ENCODE results near the gene USP47. TPM values are rescaled to one million over a fixed set of nuclear protein-coding genes. Genes with fewer than 3 reads are reported as not detected.

USP47 gene
- total and polyA plus RNA-seq, 2 experiments from 2014 or later, result 35.9 to 58.8 TPM

GRCh38 chr11:11985016-11985715 lies 143.4 kb downstream of the USP47 start:
- no peaks in the 10 kb centered on the region for H3K9me3 ChIP-seq (ENCODE audit: low read depth)
- H2AFZ ChIP-seq, result peak overlapping the region; percentile 25; the same call in 1 of the 2 replicates
- in situ Hi-C loops (cut with MboI), result no loop called here
- TF ChIP-seq EZH2phosphoT487 (IDR thresholded peaks at IDR 0.05; ENCODE audit: insufficient read depth, low read depth) (no peak), EZH2 (IDR thresholded peaks at IDR 0.05; ENCODE audit: insufficient read depth, poor library complexity, severe bottlenecking) (no peak)
- no peaks in the 10 kb centered on the region for H3K36me3 ChIP-seq (ENCODE audit: low read depth)
- no peaks in the 10 kb centered on the region for H3K27me3 ChIP-seq (replicated peaks; ENCODE audit: insufficient read depth)
- H3K9ac ChIP-seq, result peak overlapping the region; percentile 61
- peaks cover 70% of the 10 kb centered on the region for H3F3A ChIP-seq (ENCODE audit: insufficient read depth)
- H3K79me2 ChIP-seq (ENCODE audit: insufficient read depth), result no peaks in the 10 kb centered on the region
- DNase-seq, result peak; percentile 83
- H3K4me1 ChIP-seq (ENCODE audit: insufficient read depth), result peaks cover 81% of the 10 kb centered on the region
- H3K4me2 ChIP-seq (ENCODE audit: unreplicated experiment), result no peak overlapping the region
- H3K4me3 ChIP-seq, result no peak overlapping the region
- H3K27ac ChIP-seq, result peak overlapping the region; percentile 96
- no peaks in the 10 kb centered on the region for H3K9me2 ChIP-seq (ENCODE audit: insufficient read depth)
- 79 to 84% methylated on average over 8 of the region's 8 CpGs for WGBS, 2 experiments (ENCODE audit: low coverage in 1 of 2, low lambda C conversion rate in 2 of 2, missing lambda C conversion rate in 2 of 2)
- no peaks in the 10 kb centered on the region for H4K20me1 ChIP-seq (ENCODE audit: insufficient read depth)

GRCh38 chr11:11985954-11986949 lies 144.5 kb downstream of the USP47 start:
- Histone ChIP-seq H3K4me1 (ENCODE audit: insufficient read depth) (peaks cover 78% of the 10 kb centered on the region), H3K9me2 (ENCODE audit: insufficient read depth) (no peaks in the 10 kb centered on the region), H3K9ac (peak overlapping the region; percentile 33; the same call in 1 of the 2 replicates), H3K27ac (peak overlapping the region; percentile 96), H3K27me3 (replicated peaks; ENCODE audit: insufficient read depth) (no peaks in the 10 kb centered on the region), H3K79me2 (ENCODE audit: insufficient read depth) (no peaks in the 10 kb centered on the region), H4K20me1 (ENCODE audit: insufficient read depth) (no peaks in the 10 kb centered on the region), H3K4me2 (ENCODE audit: unreplicated experiment) (no peak overlapping the region), H2AFZ (no peak overlapping the region), H3F3A (ENCODE audit: insufficient read depth) (peaks cover 77% of the 10 kb centered on the region), H3K4me3 (no peak overlapping the region), H3K36me3 (ENCODE audit: low read depth) (no peaks in the 10 kb centered on the region), H3K9me3 (ENCODE audit: low read depth) (no peaks in the 10 kb centered on the region)
- DNase-seq, result peak; percentile 44
- TF ChIP-seq EZH2phosphoT487 (IDR thresholded peaks at IDR 0.05; ENCODE audit: insufficient read depth, low read depth) (no peak), EZH2 (IDR thresholded peaks at IDR 0.05; ENCODE audit: insufficient read depth, poor library complexity, severe bottlenecking) (no peak)
- 67 to 68% methylated on average over 9 of the region's 9 CpGs for WGBS, 2 experiments (ENCODE audit: low coverage in 1 of 2, low lambda C conversion rate in 2 of 2, missing lambda C conversion rate in 2 of 2)
- in situ Hi-C loops (cut with MboI), result no loop called here

GRCh38 chr11:11987503-11988022 lies 145.8 kb downstream of the USP47 start:
- Histone ChIP-seq H3K4me2 (ENCODE audit: unreplicated experiment) (peak overlapping the region; percentile 75), H3K27me3 (replicated peaks; ENCODE audit: insufficient read depth) (no peaks in the 10 kb centered on the region), H4K20me1 (ENCODE audit: insufficient read depth) (no peaks in the 10 kb centered on the region), H3K9me2 (ENCODE audit: insufficient read depth) (no peaks in the 10 kb centered on the region), H3K9me3 (ENCODE audit: low read depth) (no peaks in the 10 kb centered on the region), H2AFZ (peak overlapping the region; percentile 58), H3K79me2 (ENCODE audit: insufficient read depth) (no peaks in the 10 kb centered on the region), H3K4me1 (ENCODE audit: insufficient read depth) (peaks cover 87% of the 10 kb centered on the region), H3K4me3 (peak overlapping the region; percentile 33; the same call in 1 of the 2 replicates), H3K27ac (peak overlapping the region; percentile 96), H3K36me3 (ENCODE audit: low read depth) (no peaks in the 10 kb centered on the region), H3F3A (ENCODE audit: insufficient read depth) (peaks cover 85% of the 10 kb centered on the region), H3K9ac (peak overlapping the region; percentile 72)
- TF ChIP-seq EZH2phosphoT487 (IDR thresholded peaks at IDR 0.05; ENCODE audit: insufficient read depth, low read depth) (no peak), EZH2 (IDR thresholded peaks at IDR 0.05; ENCODE audit: insufficient read depth, poor library complexity, severe bottlenecking) (no peak)
- in situ Hi-C loops (cut with MboI), result no loop called here
- WGBS, 2 experiments (ENCODE audit: low coverage in 1 of 2, low lambda C conversion rate in 2 of 2, missing lambda C conversion rate in 2 of 2), result 5 to 13% methylated on average over 1 of the region's 1 CpG
- peak; percentile 74 for DNase-seq

GRCh38 chr11:11988099-11988651 lies 146.4 kb downstream of the USP47 start:
- Histone ChIP-seq H3K36me3 (ENCODE audit: low read depth) (no peaks in the 10 kb centered on the region), H3K79me2 (ENCODE audit: insufficient read depth) (no peaks in the 10 kb centered on the region), H3K4me1 (ENCODE audit: insufficient read depth) (peaks cover 87% of the 10 kb centered on the region), H3K4me2 (ENCODE audit: unreplicated experiment) (peak overlapping the region; percentile 75), H3K9me2 (ENCODE audit: insufficient read depth) (no peaks in the 10 kb centered on the region), H3K9me3 (ENCODE audit: low read depth) (no peaks in the 10 kb centered on the region), H3K27me3 (replicated peaks; ENCODE audit: insufficient read depth) (no peaks in the 10 kb centered on the region), H4K20me1 (ENCODE audit: insufficient read depth) (no peaks in the 10 kb centered on the region), H3K9ac (peak overlapping the region; percentile 72), H3K4me3 (peak overlapping the region; percentile 33; the same call in 1 of the 2 replicates), H3F3A (ENCODE audit: insufficient read depth) (peaks cover 88% of the 10 kb centered on the region), H2AFZ (peak overlapping the region; percentile 58), H3K27ac (peak overlapping the region; percentile 96)
- WGBS, 2 experiments (ENCODE audit: low coverage in 1 of 2, low lambda C conversion rate in 2 of 2, missing lambda C conversion rate in 2 of 2), result 21 to 23% methylated on average over 7 of the region's 7 CpGs
- TF ChIP-seq EZH2phosphoT487 (IDR thresholded peaks at IDR 0.05; ENCODE audit: insufficient read depth, low read depth) (no peak), EZH2 (IDR thresholded peaks at IDR 0.05; ENCODE audit: insufficient read depth, poor library complexity, severe bottlenecking) (no peak)
- in situ Hi-C loops (cut with MboI), result no loop called here
- peak; percentile 85 for DNase-seq

All from GM23248 (cell line).